HEK293 (cell line): Measurements from ENCODE around the gene BTBD2.

ENCODE experiments used
- CTCF ChIP-seq: fragments of 450-650 bp; formaldehyde crosslinking; IDR thresholded peaks from 2 replicates; pipeline ENCODE4 v1.5.1; 2016; ENCODE audit warnings: missing biosample characterization, missing genetic modification characterization
- GFI1B ChIP-seq: fragments of 450-650 bp; formaldehyde crosslinking; IDR thresholded peaks from 2 replicates; pipeline ENCODE4 v1.5.1; 2016; ENCODE audit warnings: missing biosample characterization, missing genetic modification characterization
- SALL2 ChIP-seq: fragments of 450-650 bp; formaldehyde crosslinking; IDR thresholded peaks from 2 replicates; pipeline ENCODE4 v1.5.0; 2017; ENCODE audit warnings: missing biosample characterization, mild to moderate bottlenecking, missing genetic modification characterization, borderline replicate concordance
- TSHZ1 ChIP-seq: fragments of 450-650 bp; formaldehyde crosslinking; IDR thresholded peaks from 2 replicates; pipeline ENCODE4 v1.5.1; 2016; ENCODE audit warnings: missing biosample characterization, missing genetic modification characterization, borderline replicate concordance
- ZBTB26 ChIP-seq: fragments of 450-650 bp; formaldehyde crosslinking; optimal IDR thresholded peaks from 2 replicates; pipeline ENCODE3; 2016; ENCODE audit warnings: missing biosample characterization, mild to moderate bottlenecking, missing genetic modification characterization
- ZBTB8A ChIP-seq: fragments of 450-650 bp; formaldehyde crosslinking; IDR thresholded peaks from 2 replicates; pipeline ENCODE4 v1.5.1; 2016; ENCODE audit warnings: missing biosample characterization, missing genetic modification characterization
- ZNF830 ChIP-seq: fragments of 450-650 bp; IDR thresholded peaks from 2 replicates; pipeline ENCODE4 v1.5.0; 2018; ENCODE audit warnings: missing biosample characterization, missing genetic modification characterization, low read depth, mild to moderate bottlenecking, moderate library complexity

- TF ChIP-seq TSHZ1: no peak
- no peak for TF ChIP-seq GFI1B (tag by site-specific recombination)
- TF ChIP-seq CTCF (tag by site-specific recombination): no peak
- TF ChIP-seq ZBTB8A (tag by site-specific recombination): no peak
- no peak for TF ChIP-seq ZNF830 (tag by site-specific recombination)
- TF ChIP-seq ZBTB26 (tag by site-specific recombination): no peak
- no peak for TF ChIP-seq SALL2 (tag by site-specific recombination)
Observed at GRCh38 chr19:2003874-2004273, 11.6 kb downstream of the BTBD2 start.
